OCI-LY1 (cell line): ENCODE measurements around the gene WNK2.

Experiments
- H2AFZ ChIP-seq: fragments of 200-600 bp; sonication (generic), shearing (Covaris generic); 2 replicates; pipeline ENCODE4 v1.6.0; 2014; ENCODE audit warnings: antibody characterized with exemption, mild to moderate bottlenecking, low read length
- H3F3A ChIP-seq: fragments of 200-600 bp; sonication (generic), shearing (Covaris generic); 2 replicates; pipeline ENCODE4 v1.6.0; 2014; ENCODE audit warnings: mild to moderate bottlenecking, antibody characterized with exemption, low read length, moderate library complexity; ENCODE audit not compliant: insufficient read depth
- H3K27ac ChIP-seq: fragments of 200-600 bp; sonication (generic); 2 replicates; pipeline ENCODE4 v1.5.1; 2014; ENCODE audit warnings: low read length, mixed run types, mild to moderate bottlenecking, low read depth; ENCODE audit not compliant: poor library complexity, severe bottlenecking
- H3K27me3 ChIP-seq: fragments of 200-600 bp; sonication (generic); 2 replicates; pipeline ENCODE4 v1.6.0; 2014; ENCODE audit warnings: antibody characterized with exemption, mild to moderate bottlenecking, low read length, moderate library complexity; ENCODE audit not compliant: insufficient read depth
- H3K36me3 ChIP-seq: fragments of 200-600 bp; sonication (generic); 2 replicates; pipeline ENCODE4 v1.6.1; 2014; ENCODE audit warnings: mild to moderate bottlenecking, antibody characterized with exemption, low read length, moderate library complexity, mixed read lengths; ENCODE audit not compliant: insufficient read depth
- H3K4me1 ChIP-seq: fragments of 200-600 bp; sonication (generic); 2 replicates; pipeline ENCODE4 v1.5.1; 2014; ENCODE audit warnings: mild to moderate bottlenecking, low read length, moderate library complexity; ENCODE audit not compliant: insufficient read depth, severe bottlenecking
- H3K4me2 ChIP-seq: fragments of 200-600 bp; sonication (generic), shearing (Covaris generic); 2 replicates; pipeline ENCODE4 v1.6.1; 2014; ENCODE audit warnings: low read length
- H3K4me3 ChIP-seq: fragments of 200-600 bp; sonication (generic); 2 replicates; pipeline ENCODE4 v1.5.1; 2014; ENCODE audit warnings: low read length, low read depth, mild to moderate bottlenecking, mixed read lengths; ENCODE audit not compliant: poor library complexity, severe bottlenecking
- H3K79me2 ChIP-seq: fragments of 200-600 bp; shearing (Covaris generic); 2 replicates; pipeline ENCODE4 v1.6.1; 2016; ENCODE audit warnings: mixed run types, low read length, mixed read lengths; ENCODE audit not compliant: insufficient read depth
- H3K9ac ChIP-seq: fragments of 200-600 bp; sonication (generic), shearing (Covaris generic); 2 replicates; pipeline ENCODE4 v1.6.1; 2014; ENCODE audit warnings: mild to moderate bottlenecking, low read length, mixed read lengths
- H3K9me2 ChIP-seq: fragments of 200-600 bp; sonication (generic), shearing (Covaris generic); 2 replicates; pipeline ENCODE4 v1.6.1; 2014; ENCODE audit warnings: low read depth, mild to moderate bottlenecking, low read length, mixed read lengths
- H3K9me3 ChIP-seq: fragments of 200-600 bp; shearing (Covaris generic); 2 replicates; pipeline ENCODE4 v1.6.1; 2014; ENCODE audit warnings: low read length, mixed read lengths
- H4K20me1 ChIP-seq: fragments of 200-600 bp; sonication (generic), shearing (Covaris generic); 2 replicates; pipeline ENCODE4 v1.6.0; 2016; ENCODE audit warnings: mild to moderate bottlenecking, low read length; ENCODE audit not compliant: insufficient read depth
- CTCF ChIP-seq: fragments of 200-600 bp; sonication (generic), shearing (Covaris generic); IDR thresholded peaks from 2 replicates; pipeline ENCODE4 v1.5.1; 2017; ENCODE audit warnings: mild to moderate bottlenecking, antibody characterized with exemption, low read length, moderate library complexity, mixed read lengths
- EZH2 ChIP-seq: fragments of 200-600 bp; sonication (generic), shearing (Covaris generic); IDR thresholded peaks from 2 replicates; pipeline ENCODE4 v1.8.0; 2017; ENCODE audit warnings: borderline replicate concordance, mixed run types, mild to moderate bottlenecking, antibody characterized with exemption, low read length, moderate library complexity, mixed read lengths

Gene WNK2

GRCh38 chr9:93222890-93223259 lies 38.9 kb downstream of the WNK2 start:
- Histone ChIP-seq H3K4me1 (peaks cover 38% of the 10 kb centered on the region), H3K9me3 (no peaks in the 10 kb centered on the region), H3F3A (no peaks in the 10 kb centered on the region), H3K9ac (no peak overlapping the region), H4K20me1 (no peaks in the 10 kb centered on the region), H3K4me2 (no peak overlapping the region), H2AFZ (no peak overlapping the region), H3K4me3 (no peak overlapping the region), H3K9me2 (no peaks in the 10 kb centered on the region), H3K79me2 (no peaks in the 10 kb centered on the region), H3K27me3 (no peaks in the 10 kb centered on the region), H3K36me3 (no peaks in the 10 kb centered on the region), H3K27ac (no peak overlapping the region)
- TF ChIP-seq CTCF = no peak
- no peak for TF ChIP-seq EZH2

GRCh38 chr9:93223260-93224180 lies 39.6 kb downstream of the WNK2 start:
- Histone ChIP-seq H3K4me3 (no peak overlapping the region), H3K36me3 (no peaks in the 10 kb centered on the region), H3K9me3 (no peaks in the 10 kb centered on the region), H3K27ac (no peak overlapping the region), H3K9me2 (no peaks in the 10 kb centered on the region), H3K4me1 (peaks cover 38% of the 10 kb centered on the region), H4K20me1 (no peaks in the 10 kb centered on the region), H3F3A (no peaks in the 10 kb centered on the region), H2AFZ (no peak overlapping the region), H3K9ac (no peak overlapping the region), H3K4me2 (no peak overlapping the region), H3K79me2 (no peaks in the 10 kb centered on the region), H3K27me3 (no peaks in the 10 kb centered on the region)
- no peak for TF ChIP-seq CTCF
- no peak for TF ChIP-seq EZH2

GRCh38 chr9:93224591-93224990 lies 40.7 kb downstream of the WNK2 start:
- Histone ChIP-seq H3K27ac (no peak overlapping the region), H3K9me3 (no peaks in the 10 kb centered on the region), H3K4me1 (peaks cover 38% of the 10 kb centered on the region), H3F3A (no peaks in the 10 kb centered on the region), H3K4me2 (no peak overlapping the region), H3K9me2 (no peaks in the 10 kb centered on the region), H3K36me3 (no peaks in the 10 kb centered on the region), H4K20me1 (no peaks in the 10 kb centered on the region), H2AFZ (no peak overlapping the region), H3K9ac (no peak overlapping the region), H3K27me3 (no peaks in the 10 kb centered on the region), H3K4me3 (no peak overlapping the region), H3K79me2 (no peaks in the 10 kb centered on the region)
- no peak for TF ChIP-seq CTCF
- no peak for TF ChIP-seq EZH2
